Measurements from ENCODE around the gene GPATCH2L.

DNA sequence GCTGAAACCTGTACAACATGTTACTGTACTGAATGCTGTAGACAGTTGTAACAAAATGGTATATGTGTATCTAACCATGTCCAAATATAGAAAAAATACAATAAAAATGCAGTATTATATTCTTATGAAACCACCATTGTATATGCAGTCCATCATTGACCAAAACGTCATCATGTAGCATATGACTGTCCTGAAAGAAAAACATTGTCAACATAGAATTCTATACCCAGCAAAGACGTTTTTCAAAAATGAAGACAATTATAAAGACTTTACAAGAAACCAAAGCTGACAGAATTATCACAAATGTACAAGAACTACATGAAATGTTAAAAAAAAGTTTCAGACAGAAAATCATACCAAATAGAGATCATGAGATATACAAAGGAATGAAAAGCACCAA lies 8.1 kb upstream of the GPATCH2L start:
- TF ChIP-seq BHLHE40 (IDR thresholded peaks at IDR 0.05; ENCODE audit: borderline replicate concordance) (no peak), SP1 (IDR thresholded peaks at IDR 0.05) (no peak), CTBP1 (IDR thresholded peaks at IDR 0.05; ENCODE audit: borderline replicate concordance) (no peak), HDGF (IDR thresholded peaks at IDR 0.05; ENCODE audit: borderline replicate concordance) (no peak), LEF1 (IDR thresholded peaks at IDR 0.05; ENCODE audit: borderline replicate concordance) (no peak), FOXK2 (IDR thresholded peaks at IDR 0.05) (no peak)

Data from HEK293T (cell line).